A673 (cell line): ENCODE results near the gene ALDH8A1.

Experiments used
- CTCF ChIP-seq: fragments of 300-800, 200-600 bp; sonication (generic); conservative IDR thresholded peaks from 2 replicates; pipeline ENCODE4 v1.5.1; 2017; ENCODE audit warnings: low read depth, mild to moderate bottlenecking, antibody characterized with exemption, low read length, moderate library complexity, mixed read lengths
- EZH2 ChIP-seq: fragments of 200-600 bp; sonication (generic); IDR thresholded peaks from 2 replicates; pipeline ENCODE4 v1.6.1; 2017; ENCODE audit warnings: borderline replicate concordance, low read depth, mild to moderate bottlenecking, mixed read lengths, antibody characterized with exemption, low read length; ENCODE audit not compliant: poor library complexity, severe bottlenecking

GRCh38 chr6:134948691-134949090, 1.2 kb downstream of the ALDH8A1 start:
- TF ChIP-seq CTCF (no peak), EZH2 (no peak)
